WTC11 (cell line): Measurements from ENCODE around the gene FOXP1. TPM values are rescaled to one million over a fixed set of nuclear protein-coding genes. Genes with fewer than 3 reads are reported as not detected.
A peak's percentile ranks its signal among the peaks of the same experiment; 100 is the strongest.

ENCODE experiments used
- ATAC-seq: fragments of 200-7000 bp; cut with Tn5 transposase; 2 replicates; pipeline ENCODE4 v1.10.0; 2021; ENCODE audit warnings: mild to moderate bottlenecking, moderate library complexity
- CTCF ChIA-PET: fragments of 300-600 bp; sonication (Branson Sonifier 250); formaldehyde crosslinking; loops from one replicate; lab custom pipeline; 2021; ENCODE audit warnings: antibody characterized with exemption; lab: Charles Lee
- POLR2A ChIA-PET: fragments of 350-600 bp; sonication (Branson Sonifier 250); formaldehyde crosslinking; loops from one replicate; lab custom pipeline; 2021; ENCODE audit warnings: antibody characterized with exemption; lab: Charles Lee
- DNase-seq: peaks from one replicate; pipeline ENCODE4 v3.0.0; 2021; ENCODE audit warnings: low spot score
- H3K27ac Mint-ChIP-seq: 2 replicates; pipeline ENCODE4 v1.8.0; 2021; ENCODE audit warnings: mixed read lengths
- H3K27me3 Mint-ChIP-seq: 2 replicates; pipeline ENCODE4 v1.8.0; 2021; ENCODE audit warnings: low read depth, mild to moderate bottlenecking, moderate library complexity, mixed read lengths
- H3K36me3 Mint-ChIP-seq: 2 replicates; pipeline ENCODE4 v1.8.0; 2021; ENCODE audit warnings: mixed read lengths
- H3K4me1 Mint-ChIP-seq: 2 replicates; pipeline ENCODE4 v1.8.0; 2022; ENCODE audit warnings: mixed read lengths
- H3K4me3 Mint-ChIP-seq: 2 replicates; pipeline ENCODE4 v1.8.0; 2021; ENCODE audit warnings: mild to moderate bottlenecking, moderate library complexity, mixed read lengths
- H3K9me3 Mint-ChIP-seq: 2 replicates; pipeline ENCODE4 v1.8.0; 2021; ENCODE audit warnings: mixed read lengths
- CREB1 ChIP-seq: sonication (generic); formaldehyde crosslinking; IDR thresholded peaks from 2 replicates; pipeline ENCODE4 v1.8.0; 2023; ENCODE audit warnings: mild to moderate bottlenecking, missing genetic modification reagents
- E2F4 ChIP-seq: sonication (generic); formaldehyde crosslinking; IDR thresholded peaks from 2 replicates; pipeline ENCODE4 v1.8.1; 2022; ENCODE audit warnings: low read depth, mild to moderate bottlenecking, moderate library complexity, missing genetic modification reagents, borderline replicate concordance
- FOXJ3 ChIP-seq: sonication (generic); formaldehyde crosslinking; IDR thresholded peaks from 2 replicates; pipeline ENCODE4 v1.9.0; 2021; ENCODE audit warnings: missing genetic modification reagents, mild to moderate bottlenecking, borderline replicate concordance
- GABPB1 ChIP-seq: sonication (generic); formaldehyde crosslinking; IDR thresholded peaks from 2 replicates; pipeline ENCODE4 v1.8.1; 2023; ENCODE audit warnings: mild to moderate bottlenecking, missing genetic modification reagents
- GRHL2 ChIP-seq: fragments of 250-450 bp; sonication (Bioruptor Pico); IDR thresholded peaks from 2 replicates; pipeline ENCODE4 v1.8.0; 2022; ENCODE audit warnings: mild to moderate bottlenecking, moderate library complexity; ENCODE audit not compliant: insufficient replicate concordance, severe bottlenecking
- JAZF1 ChIP-seq: fragments of 250-450 bp; sonication (Bioruptor Pico); IDR thresholded peaks from 2 replicates; pipeline ENCODE4 v1.9.0; 2021; ENCODE audit warnings: moderate library complexity, mild to moderate bottlenecking, inconsistent platforms
- MXD4 ChIP-seq: fragments of 250-450 bp; sonication (Bioruptor Pico); IDR thresholded peaks from 2 replicates; pipeline ENCODE4 v1.8.0; 2021; ENCODE audit warnings: mild to moderate bottlenecking, moderate library complexity, borderline replicate concordance
- NR3C1 ChIP-seq: sonication (generic); formaldehyde crosslinking; conservative IDR thresholded peaks from 2 replicates; pipeline ENCODE4 v1.8.1; 2023; ENCODE audit warnings: low read depth, mild to moderate bottlenecking, missing genetic modification reagents
- OVOL2 ChIP-seq: fragments of 250-450 bp; sonication (Bioruptor Pico); IDR thresholded peaks from 2 replicates; pipeline ENCODE4 v1.9.0; 2021; ENCODE audit warnings: mild to moderate bottlenecking, borderline replicate concordance
- RORB ChIP-seq: fragments of 250-450 bp; sonication (Bioruptor Pico); IDR thresholded peaks from 2 replicates; pipeline ENCODE4 v1.9.0; 2021; ENCODE audit warnings: mild to moderate bottlenecking
- ZNF396 ChIP-seq: fragments of 250-450 bp; sonication (Bioruptor Pico); IDR thresholded peaks from 2 replicates; pipeline ENCODE4 v1.8.0; 2021; ENCODE audit warnings: mild to moderate bottlenecking, moderate library complexity, borderline replicate concordance
- ZNF416 ChIP-seq: fragments of 250-450 bp; sonication (Bioruptor Pico); IDR thresholded peaks from 2 replicates; pipeline ENCODE4 v1.9.0; 2021; ENCODE audit warnings: mild to moderate bottlenecking, inconsistent platforms
- ZNF423 ChIP-seq: fragments of 250-450 bp; sonication (Bioruptor Pico); IDR thresholded peaks from 2 replicates; pipeline ENCODE4 v2.1.2; 2022; ENCODE audit warnings: mild to moderate bottlenecking, moderate library complexity
- total RNA-seq: library from RNA; stranded (reverse); gene quantifications from 3 replicates; pipeline ENCODE4 v1.2.3, GENCODE V29; 2021
- TF ChIP-seq, protein P1 (sequence below): sonication (generic); formaldehyde crosslinking; IDR thresholded peaks from 2 replicates; pipeline ENCODE4 v1.8.1; 2022; ENCODE audit warnings: mild to moderate bottlenecking, missing genetic modification reagents, moderate library complexity, borderline replicate concordance
- TF ChIP-seq, protein P2 (sequence below): fragments of 250-450 bp; sonication (Bioruptor Pico); IDR thresholded peaks from 2 replicates; pipeline ENCODE4 v1.8.0; 2021; ENCODE audit warnings: mild to moderate bottlenecking
- TF ChIP-seq, protein P3 (sequence below): fragments of 250-450 bp; sonication (Bioruptor Pico); IDR thresholded peaks from 2 replicates; pipeline ENCODE4 v1.9.0; 2021; ENCODE audit warnings: mild to moderate bottlenecking

Gene FOXP1
- total RNA-seq, 1 experiment from 2014 or later = 25.8 TPM

DNA sequence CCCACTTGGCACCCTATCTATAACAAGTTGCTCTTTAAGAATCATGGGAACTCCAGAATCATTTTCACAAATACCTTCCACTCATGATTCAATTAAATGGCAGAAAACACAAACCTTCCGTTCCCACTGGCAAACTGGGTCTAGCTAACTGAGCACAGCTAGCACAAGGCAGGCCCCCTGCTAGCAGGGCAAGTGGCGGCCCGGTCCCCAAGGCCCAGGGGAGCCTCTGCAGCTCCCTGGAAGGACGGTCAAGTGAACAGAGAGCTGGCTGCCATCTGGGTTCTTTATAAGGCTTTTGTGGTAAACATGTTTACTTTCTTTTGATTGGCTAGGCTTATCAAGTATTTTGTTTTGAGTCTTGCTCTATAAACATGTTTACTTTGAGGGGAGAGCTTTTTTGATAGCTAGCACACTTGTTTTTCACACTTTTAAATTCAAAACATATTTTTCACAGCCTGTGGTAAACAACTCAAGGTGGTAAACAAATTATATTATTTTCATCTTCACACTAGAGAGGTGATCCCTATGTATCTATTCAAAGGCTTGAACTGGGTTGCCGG lies 81.4 kb downstream of the FOXP1 start:
- POLR2A ChIA-PET = no interaction called here
- CTCF ChIA-PET = interaction anchor here (0.6 to 0.9 kb wide), 2 partner anchors 9 to 20 kb away, joined by 3 read pairs; no protein-coding TSS in a partner anchor
- no peak overlapping the region for H3K4me3 Mint-ChIP-seq
- ATAC-seq (no peak), DNase-seq (no peak)
- H3K4me1 Mint-ChIP-seq = peaks cover 50% of the 10 kb centered on the region
- TF ChIP-seq CREB1 (CRISPR knock-in tag) = no peak
- TF ChIP-seq, protein P1, sequence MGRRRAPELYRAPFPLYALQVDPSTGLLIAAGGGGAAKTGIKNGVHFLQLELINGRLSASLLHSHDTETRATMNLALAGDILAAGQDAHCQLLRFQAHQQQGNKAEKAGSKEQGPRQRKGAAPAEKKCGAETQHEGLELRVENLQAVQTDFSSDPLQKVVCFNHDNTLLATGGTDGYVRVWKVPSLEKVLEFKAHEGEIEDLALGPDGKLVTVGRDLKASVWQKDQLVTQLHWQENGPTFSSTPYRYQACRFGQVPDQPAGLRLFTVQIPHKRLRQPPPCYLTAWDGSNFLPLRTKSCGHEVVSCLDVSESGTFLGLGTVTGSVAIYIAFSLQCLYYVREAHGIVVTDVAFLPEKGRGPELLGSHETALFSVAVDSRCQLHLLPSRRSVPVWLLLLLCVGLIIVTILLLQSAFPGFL (CRISPR knock-in tag) = no peak
- H3K9me3 Mint-ChIP-seq = no peaks in the 10 kb centered on the region
- H3K27ac Mint-ChIP-seq = 0 out of 2 replicates have a peak overlapping the region, but pooled peaks have one; percentile 45
- H3K36me3 Mint-ChIP-seq = no peaks in the 10 kb centered on the region
- H3K27me3 Mint-ChIP-seq = no peaks in the 10 kb centered on the region

GRCh38 chr3:71500696-71501095 lies 82.8 kb downstream of the FOXP1 start:
- TF ChIP-seq, protein P1 (CRISPR knock-in tag) = no peak
- TF ChIP-seq, protein P2, sequence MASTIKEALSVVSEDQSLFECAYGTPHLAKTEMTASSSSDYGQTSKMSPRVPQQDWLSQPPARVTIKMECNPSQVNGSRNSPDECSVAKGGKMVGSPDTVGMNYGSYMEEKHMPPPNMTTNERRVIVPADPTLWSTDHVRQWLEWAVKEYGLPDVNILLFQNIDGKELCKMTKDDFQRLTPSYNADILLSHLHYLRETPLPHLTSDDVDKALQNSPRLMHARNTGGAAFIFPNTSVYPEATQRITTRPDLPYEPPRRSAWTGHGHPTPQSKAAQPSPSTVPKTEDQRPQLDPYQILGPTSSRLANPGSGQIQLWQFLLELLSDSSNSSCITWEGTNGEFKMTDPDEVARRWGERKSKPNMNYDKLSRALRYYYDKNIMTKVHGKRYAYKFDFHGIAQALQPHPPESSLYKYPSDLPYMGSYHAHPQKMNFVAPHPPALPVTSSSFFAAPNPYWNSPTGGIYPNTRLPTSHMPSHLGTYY (CRISPR knock-in tag) = no peak
- no peak for TF ChIP-seq RORB (CRISPR knock-in tag)
- TF ChIP-seq ZNF416 (CRISPR knock-in tag) = no peak
- TF ChIP-seq NR3C1 (CRISPR knock-in tag) = no peak
- no peak for TF ChIP-seq JAZF1 (CRISPR knock-in tag)
- no peak for TF ChIP-seq GABPB1 (CRISPR knock-in tag)
- no peak for TF ChIP-seq ZNF423 (CRISPR knock-in tag)
- no peak for TF ChIP-seq ZNF396 (CRISPR knock-in tag)
- TF ChIP-seq, protein P3, sequence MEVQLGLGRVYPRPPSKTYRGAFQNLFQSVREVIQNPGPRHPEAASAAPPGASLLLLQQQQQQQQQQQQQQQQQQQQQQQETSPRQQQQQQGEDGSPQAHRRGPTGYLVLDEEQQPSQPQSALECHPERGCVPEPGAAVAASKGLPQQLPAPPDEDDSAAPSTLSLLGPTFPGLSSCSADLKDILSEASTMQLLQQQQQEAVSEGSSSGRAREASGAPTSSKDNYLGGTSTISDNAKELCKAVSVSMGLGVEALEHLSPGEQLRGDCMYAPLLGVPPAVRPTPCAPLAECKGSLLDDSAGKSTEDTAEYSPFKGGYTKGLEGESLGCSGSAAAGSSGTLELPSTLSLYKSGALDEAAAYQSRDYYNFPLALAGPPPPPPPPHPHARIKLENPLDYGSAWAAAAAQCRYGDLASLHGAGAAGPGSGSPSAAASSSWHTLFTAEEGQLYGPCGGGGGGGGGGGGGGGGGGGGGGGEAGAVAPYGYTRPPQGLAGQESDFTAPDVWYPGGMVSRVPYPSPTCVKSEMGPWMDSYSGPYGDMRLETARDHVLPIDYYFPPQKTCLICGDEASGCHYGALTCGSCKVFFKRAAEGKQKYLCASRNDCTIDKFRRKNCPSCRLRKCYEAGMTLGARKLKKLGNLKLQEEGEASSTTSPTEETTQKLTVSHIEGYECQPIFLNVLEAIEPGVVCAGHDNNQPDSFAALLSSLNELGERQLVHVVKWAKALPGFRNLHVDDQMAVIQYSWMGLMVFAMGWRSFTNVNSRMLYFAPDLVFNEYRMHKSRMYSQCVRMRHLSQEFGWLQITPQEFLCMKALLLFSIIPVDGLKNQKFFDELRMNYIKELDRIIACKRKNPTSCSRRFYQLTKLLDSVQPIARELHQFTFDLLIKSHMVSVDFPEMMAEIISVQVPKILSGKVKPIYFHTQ (CRISPR knock-in tag) = no peak
- TF ChIP-seq OVOL2 (CRISPR knock-in tag) = no peak
- no peak for TF ChIP-seq GRHL2 (CRISPR knock-in tag)
- no peak for TF ChIP-seq FOXJ3 (CRISPR knock-in tag)
- TF ChIP-seq E2F4 (CRISPR knock-in tag) = no peak
- TF ChIP-seq MXD4 (CRISPR knock-in tag) = no peak
- Mint-ChIP-seq H3K4me3 (no peak overlapping the region), H3K27me3 (no peaks in the 10 kb centered on the region), H3K4me1 (peaks cover 50% of the 10 kb centered on the region), H3K9me3 (no peaks in the 10 kb centered on the region), H3K27ac (peak overlapping the region; percentile 16), H3K36me3 (no peaks in the 10 kb centered on the region)
- CTCF ChIA-PET = no interaction called here
- POLR2A ChIA-PET = no interaction called here
- ATAC-seq = no peak
- no peak for DNase-seq
